ENCODE measurements around the gene HK1. TPM values are rescaled to one million over a fixed set of nuclear protein-coding genes. Genes with fewer than 3 reads are reported as not detected.
"Not testable (repeated sequence)": the region's sequence is repeated elsewhere in the genome, so short reads cannot be mapped to it uniquely, and the experiment has no call there.

HK1 gene
- total RNA-seq, 4 donors from 2014 or later = 12.5 to 47.0 (median 12.6) TPM

DNA sequence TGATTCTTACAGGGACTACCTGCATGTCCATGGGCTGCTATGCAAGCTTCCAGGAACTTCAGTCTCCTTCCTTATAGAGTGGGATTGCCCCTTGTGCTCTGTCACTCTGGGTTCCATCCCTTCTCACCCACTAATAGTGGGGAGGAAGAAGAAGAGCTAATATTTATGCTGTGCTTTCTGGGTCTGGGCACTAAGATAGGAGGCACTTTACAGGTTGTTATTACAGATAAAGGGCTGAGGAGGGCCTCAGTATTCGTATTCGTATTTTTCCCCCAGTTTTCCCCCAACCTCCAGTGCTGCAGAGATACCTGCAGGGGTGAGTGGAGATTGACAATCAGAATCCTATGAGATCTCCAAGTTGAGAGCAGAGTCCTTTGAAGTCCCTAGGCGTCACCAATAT is 14.2 kb downstream of the HK1 start:
- no peaks in the 10 kb centered on the region for H3K9me3 ChIP-seq
- no peaks in the 10 kb centered on the region for H3K27me3 ChIP-seq
- no peaks in the 10 kb centered on the region for H3K36me3 ChIP-seq
- H3K27ac ChIP-seq = no peak overlapping the region
- H3K4me3 ChIP-seq = no peak overlapping the region
- no peaks in the 10 kb centered on the region for H3K4me1 ChIP-seq
- TF ChIP-seq POLR2A (IDR thresholded peaks at IDR 0.05) = no peak
- TF ChIP-seq, protein P1, sequence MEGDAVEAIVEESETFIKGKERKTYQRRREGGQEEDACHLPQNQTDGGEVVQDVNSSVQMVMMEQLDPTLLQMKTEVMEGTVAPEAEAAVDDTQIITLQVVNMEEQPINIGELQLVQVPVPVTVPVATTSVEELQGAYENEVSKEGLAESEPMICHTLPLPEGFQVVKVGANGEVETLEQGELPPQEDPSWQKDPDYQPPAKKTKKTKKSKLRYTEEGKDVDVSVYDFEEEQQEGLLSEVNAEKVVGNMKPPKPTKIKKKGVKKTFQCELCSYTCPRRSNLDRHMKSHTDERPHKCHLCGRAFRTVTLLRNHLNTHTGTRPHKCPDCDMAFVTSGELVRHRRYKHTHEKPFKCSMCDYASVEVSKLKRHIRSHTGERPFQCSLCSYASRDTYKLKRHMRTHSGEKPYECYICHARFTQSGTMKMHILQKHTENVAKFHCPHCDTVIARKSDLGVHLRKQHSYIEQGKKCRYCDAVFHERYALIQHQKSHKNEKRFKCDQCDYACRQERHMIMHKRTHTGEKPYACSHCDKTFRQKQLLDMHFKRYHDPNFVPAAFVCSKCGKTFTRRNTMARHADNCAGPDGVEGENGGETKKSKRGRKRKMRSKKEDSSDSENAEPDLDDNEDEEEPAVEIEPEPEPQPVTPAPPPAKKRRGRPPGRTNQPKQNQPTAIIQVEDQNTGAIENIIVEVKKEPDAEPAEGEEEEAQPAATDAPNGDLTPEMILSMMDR (IDR thresholded peaks at IDR 0.05) = no peak
- no peak for DNase-seq

DNA sequence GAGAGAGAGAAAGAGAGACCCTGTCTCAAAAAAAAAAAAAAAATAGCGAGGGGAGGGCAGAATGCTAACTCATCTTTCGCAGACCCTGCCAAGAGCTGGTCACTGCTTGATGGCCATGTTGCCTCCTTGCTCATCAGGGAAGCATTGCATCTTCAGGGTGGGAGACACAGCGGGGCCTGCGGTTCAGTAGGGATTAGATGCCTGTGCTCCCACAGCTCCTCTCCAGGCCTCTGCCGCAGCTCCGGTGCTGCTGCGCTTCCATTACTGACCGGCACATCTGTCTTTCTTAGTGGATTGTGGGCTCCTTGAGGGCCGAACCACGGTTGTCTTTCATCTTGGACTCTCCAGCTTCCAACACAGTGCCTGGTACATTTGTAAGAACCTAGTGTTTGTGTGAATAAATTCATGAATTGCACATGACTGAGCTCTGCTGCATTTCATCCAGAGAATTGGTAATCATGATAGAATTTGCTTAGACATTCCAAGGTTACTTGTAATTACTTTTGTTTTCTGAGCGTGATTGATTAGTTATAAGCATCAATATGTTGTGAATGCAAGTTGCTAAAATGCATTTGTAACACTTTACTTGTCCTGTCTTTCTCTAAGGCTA is 16.8 kb downstream of the HK1 start:
- Histone ChIP-seq H3K4me1 (no peaks in the 10 kb centered on the region), H3K27ac (no peak overlapping the region), H3K9me3 (no peaks in the 10 kb centered on the region), H3K36me3 (no peaks in the 10 kb centered on the region), H3K27me3 (no peaks in the 10 kb centered on the region), H3K4me3 (no peak overlapping the region)
- no peak for DNase-seq
- TF ChIP-seq POLR2A (IDR thresholded peaks at IDR 0.05) = no peak
- TF ChIP-seq, protein P1 (IDR thresholded peaks at IDR 0.05) = no peak

DNA sequence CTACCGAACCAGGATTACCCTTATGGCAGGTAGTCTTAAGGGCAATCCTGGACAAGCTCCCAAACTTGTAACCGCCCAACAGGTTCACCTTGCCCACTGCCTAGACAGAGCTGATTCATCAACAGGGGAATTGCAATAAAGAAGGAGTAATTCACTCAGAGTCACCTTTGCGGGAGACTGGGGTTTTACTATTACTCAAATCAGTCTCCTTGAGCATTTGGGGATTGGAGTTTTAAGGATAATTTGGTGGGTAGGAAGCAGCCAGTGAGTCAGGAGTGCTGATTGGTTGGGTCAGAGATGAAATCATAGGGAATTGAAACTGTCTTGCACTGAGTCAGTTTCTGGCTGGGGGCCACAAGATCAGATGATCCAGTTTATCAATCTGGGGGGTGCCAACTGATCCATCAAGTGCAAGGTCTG is 25.3 kb downstream of the HK1 start:
- Histone ChIP-seq H3K4me3 (no peak overlapping the region), H3K9me3 (no peaks in the 10 kb centered on the region), H3K27ac (no peak overlapping the region), H3K27me3 (no peaks in the 10 kb centered on the region), H3K4me1 (no peaks in the 10 kb centered on the region), H3K36me3 (no peaks in the 10 kb centered on the region)
- TF ChIP-seq, protein P1 (IDR thresholded peaks at IDR 0.05) = no peak
- TF ChIP-seq POLR2A (IDR thresholded peaks at IDR 0.05) = no peak
- no peak for DNase-seq

DNA sequence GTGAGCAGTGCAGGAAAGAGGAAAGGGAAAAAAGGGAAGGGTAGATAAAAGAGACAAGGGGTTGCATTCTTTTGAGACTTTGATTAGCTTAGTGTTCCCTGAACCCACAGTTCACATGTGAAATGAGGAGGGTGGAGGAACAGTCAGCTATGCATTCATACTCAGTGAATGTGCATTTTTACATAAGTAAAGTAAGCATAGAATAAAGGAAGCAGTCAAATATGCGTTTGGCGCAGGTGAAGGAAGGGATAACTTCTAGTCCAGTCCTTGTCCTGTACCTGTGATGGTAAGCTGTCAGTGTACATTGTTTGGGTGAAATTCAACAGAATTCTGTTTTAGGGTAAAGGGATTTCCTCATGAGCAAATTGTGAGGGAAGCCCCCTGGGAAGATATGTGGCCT is 28.1 kb downstream of the HK1 start:
- Histone ChIP-seq H3K36me3 (no peaks in the 10 kb centered on the region), H3K4me3 (no peak overlapping the region), H3K27me3 (no peaks in the 10 kb centered on the region), H3K4me1 (no peaks in the 10 kb centered on the region), H3K9me3 (no peaks in the 10 kb centered on the region), H3K27ac (no peak overlapping the region)
- no peak for DNase-seq
- TF ChIP-seq, protein P1 (IDR thresholded peaks at IDR 0.05) = no peak
- no peak for TF ChIP-seq POLR2A (IDR thresholded peaks at IDR 0.05)

DNA sequence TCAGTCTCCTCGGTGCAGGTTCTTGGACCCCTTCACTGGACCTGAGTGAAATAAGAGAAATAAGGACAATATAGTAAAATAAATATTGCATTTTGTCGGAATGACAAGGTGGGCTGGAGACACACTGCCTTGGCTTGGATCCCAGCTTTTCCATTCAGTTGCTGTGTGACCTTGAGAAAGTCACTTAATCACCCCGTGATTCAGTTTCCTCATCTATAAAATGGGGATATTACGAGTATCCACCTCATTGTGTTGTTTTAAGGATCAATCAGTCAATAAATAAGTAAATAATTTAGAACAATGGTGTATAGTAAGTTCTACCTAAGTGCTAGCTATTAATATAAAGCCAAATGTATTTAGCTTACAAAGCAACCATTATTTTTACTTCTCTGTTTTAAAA is 29.1 kb downstream of the HK1 start:
- TF ChIP-seq POLR2A (IDR thresholded peaks at IDR 0.05) = no peak
- TF ChIP-seq, protein P1 (IDR thresholded peaks at IDR 0.05) = no peak

DNA sequence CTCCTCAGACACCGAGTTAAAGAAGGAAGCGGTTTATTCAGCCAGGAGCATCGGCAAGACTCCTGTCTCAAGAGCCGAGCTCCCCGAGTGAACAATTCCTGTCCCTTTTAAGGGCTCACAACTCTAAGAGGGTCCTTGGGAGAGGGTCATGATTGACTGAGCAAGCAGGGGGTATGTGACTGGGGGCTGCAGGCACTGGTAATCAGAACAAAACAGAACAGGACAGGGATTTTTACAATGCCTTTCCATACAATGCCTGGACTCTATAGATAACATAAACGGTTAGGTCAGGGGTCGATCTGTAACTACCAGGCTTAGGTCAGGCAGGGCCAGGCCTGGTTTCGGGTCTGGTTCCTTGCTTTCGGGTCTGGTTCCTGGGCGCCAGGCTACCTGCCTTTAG is 30.0 kb downstream of the HK1 start:
- H3K9me3 ChIP-seq, DNase-seq, H3K4me3 ChIP-seq, H3K4me1 ChIP-seq, H3K27me3 ChIP-seq, H3K27ac ChIP-seq, H3K36me3 ChIP-seq: not testable (repeated sequence)

More for the DNA sequence above, 29.1 kb downstream of the HK1 start:
- Histone ChIP-seq H3K36me3 (no peaks in the 10 kb centered on the region), H3K9me3 (no peaks in the 10 kb centered on the region), H3K4me1 (no peaks in the 10 kb centered on the region), H3K4me3 (no peak overlapping the region), H3K27me3 (no peaks in the 10 kb centered on the region), H3K27ac (no peak overlapping the region)
- DNase-seq = no peak
